DOHH2 (cell line): ENCODE data around the gene NHERF1.
A peak's percentile ranks its signal among the peaks of the same experiment; 100 is the strongest.

ENCODE experiments used
- H3F3A ChIP-seq: fragments of 200-600 bp; sonication (generic), shearing (Covaris generic); 2 replicates; pipeline ENCODE4 v1.6.0; 2016; ENCODE audit warnings: antibody characterized with exemption, mild to moderate bottlenecking; ENCODE audit not compliant: control insufficient read depth, insufficient read depth
- H3K27ac ChIP-seq: fragments of 200-600 bp; sonication (generic); 2 replicates; pipeline ENCODE4 v1.5.1; 2014; ENCODE audit warnings: low read depth, mild to moderate bottlenecking, low read length, moderate library complexity
- H3K27me3 ChIP-seq: fragments of 200-600 bp; sonication (generic); 2 replicates; pipeline ENCODE4 v1.6.1; 2014; ENCODE audit warnings: mild to moderate bottlenecking, low read length, mixed read lengths; ENCODE audit not compliant: control insufficient read depth
- H3K36me3 ChIP-seq: fragments of 200-600 bp; sonication (generic); 2 replicates; pipeline ENCODE4 v1.6.1; 2014; ENCODE audit warnings: mild to moderate bottlenecking, low read length, moderate library complexity, mixed read lengths; ENCODE audit not compliant: control insufficient read depth
- H3K4me1 ChIP-seq: fragments of 200-600 bp; sonication (generic); 2 replicates; pipeline ENCODE4 v1.6.1; 2014; ENCODE audit warnings: mild to moderate bottlenecking, low read length, mixed read lengths; ENCODE audit not compliant: control insufficient read depth
- H3K4me2 ChIP-seq: fragments of 200-600 bp; sonication (generic); 2 replicates; pipeline ENCODE4 v1.6.0; 2014; ENCODE audit warnings: mild to moderate bottlenecking, low read length, moderate library complexity
- H3K4me3 ChIP-seq: fragments of 200-600 bp; sonication (generic); 2 replicates; pipeline ENCODE4 v1.5.1; 2014; ENCODE audit warnings: mild to moderate bottlenecking, low read length, mixed read lengths
- H3K79me2 ChIP-seq: fragments of 200-600 bp; sonication (generic); 2 replicates; pipeline ENCODE4 v1.6.1; 2014; ENCODE audit warnings: mild to moderate bottlenecking, low read length, mixed read lengths; ENCODE audit not compliant: control insufficient read depth
- H3K9me2 ChIP-seq: fragments of 200-600 bp; sonication (generic); replicated peaks from 2 replicates; pipeline ENCODE4 v1.6.1; 2014; ENCODE audit warnings: mild to moderate bottlenecking, low read length, mixed read lengths; ENCODE audit not compliant: control insufficient read depth
- H3K9me3 ChIP-seq: fragments of 200-600 bp; sonication (generic); 2 replicates; pipeline ENCODE4 v1.6.1; 2014; ENCODE audit warnings: antibody characterized with exemption, low read length, mixed read lengths; ENCODE audit not compliant: control insufficient read depth, insufficient read depth
- H4K20me1 ChIP-seq: fragments of 200-600 bp; sonication (generic); 2 replicates; pipeline ENCODE4 v1.6.0; 2014; ENCODE audit warnings: low read depth, mild to moderate bottlenecking, antibody characterized with exemption, low read length, moderate library complexity; ENCODE audit not compliant: control insufficient read depth, insufficient read depth
- EZH2phosphoT487 ChIP-seq: fragments of 200-600 bp; sonication (generic); IDR thresholded peaks from 2 replicates; pipeline ENCODE4 v1.6.1; 2017; ENCODE audit warnings: borderline replicate concordance, mild to moderate bottlenecking, antibody characterized with exemption, low read length, moderate library complexity, mixed read lengths
- TF ChIP-seq, protein P1 (sequence below): fragments of 200-600 bp; sonication (generic); IDR thresholded peaks from one replicate; pipeline ENCODE4 v1.5.1; 2014; ENCODE audit warnings: antibody characterized with exemption, mild to moderate bottlenecking, low read depth, low read length; ENCODE audit not compliant: poor library complexity, severe bottlenecking

The NHERF1 gene

DNA sequence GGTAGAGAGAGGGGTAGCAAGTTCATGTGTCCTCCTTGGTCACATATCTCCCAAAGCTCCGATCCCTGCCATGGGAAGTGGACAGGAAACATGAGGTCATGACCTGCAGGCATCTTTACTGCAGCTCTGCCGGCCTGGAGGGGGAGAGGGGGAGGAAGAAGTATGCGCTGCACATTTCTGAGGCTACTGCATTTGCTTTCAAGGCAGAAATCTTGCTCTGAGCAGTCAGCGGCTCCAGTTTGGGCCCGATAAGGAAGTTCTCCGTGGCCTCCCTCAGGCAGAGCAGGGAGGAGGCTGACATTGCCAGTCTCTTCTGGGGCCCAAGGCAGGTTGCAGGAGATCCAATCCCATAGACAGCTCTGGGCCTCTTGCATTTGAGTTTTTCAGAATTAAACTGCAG, 1.5 kb upstream of the NHERF1 start:
- Histone ChIP-seq H3K4me1 (peaks cover 52% of the 10 kb centered on the region), H3K4me2 (no peak overlapping the region), H4K20me1 (peaks cover 17% of the 10 kb centered on the region), H3K36me3 (peaks cover 6% of the 10 kb centered on the region), H3K4me3 (no peak overlapping the region), H3K27ac (no peak overlapping the region), H3K27me3 (no peaks in the 10 kb centered on the region), H3K9me3 (no peaks in the 10 kb centered on the region), H3K79me2 (peaks cover 33% of the 10 kb centered on the region), H3K9me2 (no peaks in the 10 kb centered on the region), H3F3A (peaks cover 5% of the 10 kb centered on the region)
- TF ChIP-seq, protein P1, sequence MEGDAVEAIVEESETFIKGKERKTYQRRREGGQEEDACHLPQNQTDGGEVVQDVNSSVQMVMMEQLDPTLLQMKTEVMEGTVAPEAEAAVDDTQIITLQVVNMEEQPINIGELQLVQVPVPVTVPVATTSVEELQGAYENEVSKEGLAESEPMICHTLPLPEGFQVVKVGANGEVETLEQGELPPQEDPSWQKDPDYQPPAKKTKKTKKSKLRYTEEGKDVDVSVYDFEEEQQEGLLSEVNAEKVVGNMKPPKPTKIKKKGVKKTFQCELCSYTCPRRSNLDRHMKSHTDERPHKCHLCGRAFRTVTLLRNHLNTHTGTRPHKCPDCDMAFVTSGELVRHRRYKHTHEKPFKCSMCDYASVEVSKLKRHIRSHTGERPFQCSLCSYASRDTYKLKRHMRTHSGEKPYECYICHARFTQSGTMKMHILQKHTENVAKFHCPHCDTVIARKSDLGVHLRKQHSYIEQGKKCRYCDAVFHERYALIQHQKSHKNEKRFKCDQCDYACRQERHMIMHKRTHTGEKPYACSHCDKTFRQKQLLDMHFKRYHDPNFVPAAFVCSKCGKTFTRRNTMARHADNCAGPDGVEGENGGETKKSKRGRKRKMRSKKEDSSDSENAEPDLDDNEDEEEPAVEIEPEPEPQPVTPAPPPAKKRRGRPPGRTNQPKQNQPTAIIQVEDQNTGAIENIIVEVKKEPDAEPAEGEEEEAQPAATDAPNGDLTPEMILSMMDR, result no peak
- TF ChIP-seq EZH2phosphoT487, result no peak

DNA sequence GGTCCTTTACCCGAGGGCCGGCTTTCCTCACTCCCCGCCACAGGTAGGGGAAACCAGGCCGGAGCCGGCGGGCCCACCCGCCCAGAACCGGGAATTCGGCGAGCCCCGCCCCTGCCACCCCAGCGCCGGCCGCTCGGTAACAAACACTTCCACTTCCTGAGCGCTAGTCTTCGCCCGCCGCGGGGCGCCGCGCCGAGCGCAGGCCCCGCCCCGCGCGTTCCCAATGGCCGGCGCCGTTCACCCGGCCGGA, 224 bp upstream of the NHERF1 start:
- peak overlapping the region; percentile 88 for H3K4me3 ChIP-seq
- peaks cover 39% of the 10 kb centered on the region for H3K4me1 ChIP-seq
- no peaks in the 10 kb centered on the region; the same call in 1 of the 2 replicates for H3F3A ChIP-seq
- no peak overlapping the region for H3K27ac ChIP-seq
- peaks cover 6% of the 10 kb centered on the region for H3K36me3 ChIP-seq
- no peaks in the 10 kb centered on the region for H3K9me2 ChIP-seq
- H3K4me2 ChIP-seq, result peak overlapping the region; percentile 74
- H3K79me2 ChIP-seq, result peaks cover 44% of the 10 kb centered on the region
- no peaks in the 10 kb centered on the region for H3K27me3 ChIP-seq
- no peaks in the 10 kb centered on the region for H3K9me3 ChIP-seq
- TF ChIP-seq, protein P1, result no peak
- TF ChIP-seq EZH2phosphoT487, result no peak
- peaks cover 17% of the 10 kb centered on the region for H4K20me1 ChIP-seq

DNA sequence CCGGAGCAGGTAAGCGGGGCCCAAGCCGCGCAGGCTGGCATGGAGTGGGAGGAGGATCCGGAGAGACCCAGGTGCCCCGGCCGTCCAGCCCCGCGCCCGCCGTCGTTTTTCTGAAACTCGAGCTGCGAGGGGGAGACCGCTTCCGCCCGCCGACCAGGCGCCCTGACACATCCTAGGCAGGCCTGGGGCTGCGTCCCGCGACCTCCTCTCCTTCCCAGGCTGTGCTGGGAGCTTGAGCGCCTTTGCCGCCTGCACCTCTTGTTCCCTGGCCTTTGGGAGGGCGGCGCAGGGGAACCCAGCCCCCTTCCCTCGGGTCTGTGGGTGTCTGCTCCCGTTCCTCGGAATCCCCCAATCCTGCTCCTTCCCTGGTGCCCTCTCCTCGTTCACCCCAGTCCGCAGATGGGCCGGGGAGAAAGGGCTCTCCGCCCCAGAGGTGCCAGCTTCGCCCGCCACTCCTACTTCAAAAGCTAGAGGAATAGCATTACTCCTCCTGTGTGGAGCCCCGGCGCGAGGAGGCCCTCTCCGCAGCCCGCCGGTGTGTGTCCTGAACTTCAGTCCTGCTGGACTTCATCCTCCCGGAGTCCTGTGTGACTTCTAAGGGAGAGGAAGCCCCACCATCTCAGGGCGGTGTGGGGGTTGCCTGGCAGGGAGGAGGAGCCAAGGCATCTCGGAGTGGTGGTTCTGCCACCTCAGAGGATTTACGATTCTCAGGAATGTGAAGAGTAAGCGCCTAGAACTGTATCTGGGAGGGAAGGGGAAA, 1.0 kb downstream of the NHERF1 start:
- Histone ChIP-seq H3K9me3 (no peaks in the 10 kb centered on the region), H4K20me1 (peaks cover 17% of the 10 kb centered on the region), H3K27ac (no peak overlapping the region), H3K27me3 (no peaks in the 10 kb centered on the region), H3K4me2 (peak overlapping the region; percentile 74), H3K4me1 (peaks cover 31% of the 10 kb centered on the region), H3F3A (no peaks in the 10 kb centered on the region; the same call in 1 of the 2 replicates), H3K4me3 (peak overlapping the region; percentile 88), H3K79me2 (peaks cover 47% of the 10 kb centered on the region), H3K9me2 (no peaks in the 10 kb centered on the region), H3K36me3 (peaks cover 6% of the 10 kb centered on the region)
- TF ChIP-seq EZH2phosphoT487, result no peak
- TF ChIP-seq, protein P1, result no peak

DNA sequence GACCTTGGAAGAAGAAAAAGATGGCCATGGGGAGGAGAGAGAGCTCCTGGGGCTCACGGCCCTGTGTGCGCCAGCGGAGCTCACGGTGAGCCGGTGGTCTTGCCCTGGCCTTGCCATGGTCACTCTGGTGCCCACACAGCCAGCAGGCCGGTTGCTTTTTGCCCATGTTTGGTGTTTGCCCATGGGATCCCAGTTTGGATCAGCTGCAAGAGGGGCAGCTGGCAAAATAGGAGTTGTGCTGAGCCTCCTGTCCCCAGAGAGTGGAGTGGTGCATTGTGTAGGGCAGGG, 1.6 kb downstream of the NHERF1 start:
- H3K9me3 ChIP-seq, result no peaks in the 10 kb centered on the region
- peaks cover 18% of the 10 kb centered on the region for H4K20me1 ChIP-seq
- H3K9me2 ChIP-seq, result no peaks in the 10 kb centered on the region
- no peak overlapping the region for H3K27ac ChIP-seq
- TF ChIP-seq EZH2phosphoT487, result no peak
- TF ChIP-seq, protein P1, result no peak
- peaks cover 26% of the 10 kb centered on the region for H3K4me1 ChIP-seq
- no peaks in the 10 kb centered on the region for H3K27me3 ChIP-seq
- H3K79me2 ChIP-seq, result peaks cover 52% of the 10 kb centered on the region
- peak overlapping the region; percentile 74 for H3K4me2 ChIP-seq
- peak overlapping the region; percentile 88 for H3K4me3 ChIP-seq
- H3K36me3 ChIP-seq, result peaks cover 6% of the 10 kb centered on the region
- no peaks in the 10 kb centered on the region; the same call in 1 of the 2 replicates for H3F3A ChIP-seq
